GM19438 (cell line): ENCODE results near the gene SLC25A21.
"Not testable (repeated sequence)": the region's sequence is repeated elsewhere in the genome, so short reads cannot be mapped to it uniquely, and the experiment has no call there.

Experiments
- ATAC-seq: cut with Tn5 transposase; IDR thresholded peaks from one replicate; pipeline ENCODE4 v1.9.1; 2021; ENCODE audit warnings: low read depth; ENCODE audit not compliant: unreplicated experiment

SLC25A21 gene

DNA sequence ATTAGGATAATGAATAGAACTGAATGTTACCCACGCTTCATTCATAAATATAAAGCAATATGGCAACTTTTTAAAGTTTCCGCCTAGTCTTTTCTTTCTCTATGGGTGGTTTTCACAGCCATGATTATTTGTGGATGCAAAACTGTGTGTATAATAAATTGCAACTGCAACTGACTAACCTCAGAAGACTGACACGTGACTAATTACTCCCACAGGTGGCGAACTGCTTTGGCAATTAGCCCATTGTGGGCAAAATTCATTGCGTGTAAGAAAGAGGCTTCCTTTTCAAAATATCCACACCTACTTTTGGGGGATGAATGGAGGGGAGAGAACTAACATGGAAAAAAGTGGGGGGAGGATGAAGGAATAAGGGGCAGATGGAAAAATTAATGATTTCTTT, 79.0 kb downstream of the SLC25A21 start:
- no peak for ATAC-seq

DNA sequence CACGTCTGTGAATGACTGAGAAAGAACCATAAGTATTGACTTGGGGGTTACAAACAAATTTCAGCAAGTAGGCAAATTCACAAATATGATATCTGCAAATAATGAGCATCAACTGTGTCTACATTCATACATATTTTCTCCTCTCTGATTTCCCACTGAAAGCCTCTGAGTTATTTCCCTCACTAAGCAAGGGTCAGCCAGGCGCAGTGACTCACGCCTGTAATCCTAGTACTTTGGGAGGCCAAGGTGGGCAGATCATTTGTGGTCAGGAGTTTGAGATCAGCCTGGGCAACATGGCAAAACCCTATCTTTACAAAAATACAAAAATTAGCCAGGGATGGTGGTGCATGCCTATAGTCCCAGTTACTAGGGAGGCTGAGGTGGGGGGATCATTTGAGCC, 80.8 kb downstream of the SLC25A21 start:
- ATAC-seq: no peak

DNA sequence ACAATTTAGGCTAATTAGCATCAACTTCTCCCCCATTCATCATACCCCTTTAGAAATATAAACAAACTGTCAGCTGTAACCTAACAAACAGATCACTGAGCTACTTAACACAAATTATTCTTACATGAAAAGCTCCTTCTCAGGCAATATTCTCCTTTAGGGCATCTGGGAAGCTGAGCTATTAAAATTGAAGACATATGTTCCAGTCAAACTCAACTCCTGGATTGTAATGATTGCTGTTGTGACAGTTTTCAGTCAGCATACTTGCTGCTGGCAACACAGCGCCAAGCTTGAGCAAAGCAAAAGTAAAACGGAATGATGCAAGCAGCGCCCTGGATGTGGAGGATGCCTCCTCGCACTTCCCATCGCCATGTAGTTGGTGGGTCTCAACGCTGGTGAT, 82.4 kb downstream of the SLC25A21 start:
- no peak for ATAC-seq

DNA sequence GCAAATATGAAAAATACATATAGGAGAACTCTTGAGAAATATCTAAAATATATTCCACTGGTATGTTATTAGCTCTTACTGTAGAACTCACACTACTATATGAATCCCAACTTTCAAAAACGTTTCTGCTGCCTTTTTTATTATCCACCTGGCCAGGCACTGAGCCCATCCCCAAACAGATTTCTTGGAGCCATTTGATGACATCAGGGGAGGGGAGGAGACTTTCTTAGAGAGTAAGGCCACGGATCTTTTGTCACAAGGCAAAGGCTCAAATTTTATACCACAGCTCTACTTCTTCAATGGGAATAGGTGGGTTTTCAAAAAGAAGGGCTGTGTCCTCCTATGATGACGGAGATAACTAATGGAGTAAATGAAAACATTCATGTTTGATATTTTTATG, 83.0 kb downstream of the SLC25A21 start:
- no peak for ATAC-seq

DNA sequence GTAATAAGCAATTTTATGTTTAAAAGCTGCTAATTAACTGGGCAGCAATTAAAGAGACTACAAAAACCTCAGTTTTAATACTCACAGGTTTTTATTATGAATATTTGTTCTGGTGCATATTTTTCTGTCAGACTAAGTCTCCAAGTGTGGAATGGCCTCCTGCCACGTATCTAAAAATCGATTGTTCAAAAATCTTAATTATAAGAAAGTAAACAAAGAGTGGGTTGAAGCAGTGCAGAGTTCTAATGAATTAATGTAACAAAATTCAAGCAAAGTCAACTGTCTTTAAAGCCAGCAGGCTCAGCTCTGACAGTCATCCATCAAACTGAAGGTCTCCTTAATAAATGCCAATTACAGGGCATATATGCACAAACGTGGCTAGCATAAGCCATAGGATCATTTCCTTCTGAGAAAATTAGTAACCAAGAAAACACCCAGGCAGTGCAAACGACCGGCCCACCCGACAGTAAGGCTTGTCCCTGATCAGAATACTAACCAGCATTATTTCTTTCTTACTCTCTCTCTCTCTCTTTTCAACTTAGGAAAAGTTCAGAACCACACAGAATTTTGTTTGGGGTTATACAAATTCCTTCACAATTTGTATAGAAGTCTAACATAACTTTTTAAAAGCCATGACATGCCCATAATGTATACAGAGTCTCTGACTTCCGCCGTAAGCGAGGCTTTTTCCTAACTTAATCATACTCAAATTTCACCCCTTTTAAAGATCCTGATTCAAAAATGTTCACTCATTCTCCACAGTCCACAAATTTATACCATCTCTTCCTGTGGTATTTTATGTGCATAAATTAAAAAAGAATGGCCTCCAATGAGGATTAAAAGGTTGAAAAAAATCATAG, 83.8 kb downstream of the SLC25A21 start:
- ATAC-seq: no peak

DNA sequence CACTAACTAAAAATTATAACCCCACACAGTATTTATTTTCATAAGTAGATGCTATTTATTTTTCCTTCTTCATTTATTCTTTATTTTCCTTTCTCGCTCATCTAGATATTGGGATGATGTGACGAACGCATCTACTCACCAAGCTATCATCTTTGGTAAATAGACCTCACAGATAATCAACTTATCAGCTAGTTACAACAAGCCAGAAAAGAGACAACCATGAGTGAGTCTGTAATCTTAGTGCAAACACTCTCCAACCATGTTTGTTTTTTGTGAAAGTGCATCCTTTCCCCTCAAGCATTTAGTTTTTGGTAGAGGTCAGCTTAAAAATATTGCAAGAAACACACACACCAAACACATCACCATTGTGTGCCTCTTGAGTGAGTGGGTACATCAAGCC, 84.9 kb downstream of the SLC25A21 start:
- ATAC-seq: no peak

DNA sequence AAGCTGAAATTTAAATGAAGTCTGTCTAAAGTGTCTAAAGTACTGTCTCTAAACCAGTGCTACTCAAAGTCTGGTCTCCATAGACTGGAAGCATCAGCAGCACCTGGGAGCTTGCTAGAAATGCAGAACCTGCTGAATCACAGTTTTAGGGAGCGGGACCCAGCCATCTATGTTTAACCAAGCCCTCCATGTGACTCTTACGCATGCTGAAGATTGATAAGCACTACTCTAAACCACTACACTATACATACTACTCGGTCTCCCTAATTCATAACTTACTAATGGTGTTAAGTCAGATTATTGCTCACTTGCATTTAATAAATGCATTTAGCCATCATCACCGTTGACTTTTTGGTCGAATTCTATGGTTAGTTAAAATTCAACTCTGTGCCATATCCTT, 88.8 kb downstream of the SLC25A21 start:
- ATAC-seq: no peak

DNA sequence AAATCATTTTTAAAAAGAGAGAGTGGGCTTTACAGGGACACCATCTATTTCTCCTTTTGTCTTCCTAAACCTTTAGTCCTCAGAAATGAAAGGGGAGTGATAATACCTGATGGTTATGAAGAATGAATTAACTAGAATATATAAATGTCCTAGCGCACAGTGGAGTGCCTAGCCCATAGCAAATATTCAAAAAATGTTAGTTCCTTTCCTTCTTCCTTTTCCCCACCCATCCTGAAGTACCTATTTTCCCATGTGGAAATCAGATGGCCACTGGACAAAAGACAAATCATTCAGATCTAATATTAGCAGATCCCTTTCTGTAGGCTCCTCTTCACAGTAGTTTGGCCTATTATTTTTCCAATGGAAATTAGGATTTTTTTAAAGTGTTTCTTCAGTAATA, 90.0 kb downstream of the SLC25A21 start:
- ATAC-seq: no peak

DNA sequence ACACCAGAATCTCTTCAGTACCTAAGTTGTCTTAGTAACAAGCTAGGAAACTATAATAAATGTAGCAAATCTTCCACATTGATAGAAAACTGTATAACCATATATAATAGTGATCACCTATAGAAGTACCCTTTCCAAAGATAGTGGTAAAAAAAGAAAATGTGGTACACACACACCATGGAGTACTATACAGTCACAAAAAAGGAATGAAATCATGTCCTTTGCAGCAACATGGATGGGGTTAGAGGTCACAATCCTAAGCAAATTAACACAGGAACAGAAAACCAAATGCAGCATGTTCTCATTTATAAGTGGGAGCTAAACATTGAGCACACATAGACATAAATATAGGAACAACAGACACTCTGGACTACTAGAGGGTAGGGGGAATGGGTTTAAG, 90.5 kb downstream of the SLC25A21 start:
- no peak for ATAC-seq

DNA sequence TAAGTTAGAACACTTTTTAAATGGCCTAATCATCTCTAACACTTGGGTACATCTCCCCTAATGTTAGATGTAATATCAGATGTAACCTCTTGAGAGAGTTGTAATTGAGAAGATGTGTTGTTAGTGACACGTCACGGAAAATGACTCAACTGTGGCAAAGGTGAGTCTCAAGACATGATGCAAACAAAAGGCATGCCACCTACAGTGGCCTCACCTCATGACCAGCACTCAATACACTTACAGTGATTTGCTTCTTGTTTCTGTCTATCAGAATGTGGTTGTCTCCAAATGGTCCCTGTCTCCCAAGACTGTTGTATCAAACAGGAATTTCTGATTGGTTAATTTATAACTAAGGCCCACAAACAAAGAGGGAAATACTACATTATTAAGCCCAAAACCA, 91.2 kb downstream of the SLC25A21 start:
- no peak for ATAC-seq

DNA sequence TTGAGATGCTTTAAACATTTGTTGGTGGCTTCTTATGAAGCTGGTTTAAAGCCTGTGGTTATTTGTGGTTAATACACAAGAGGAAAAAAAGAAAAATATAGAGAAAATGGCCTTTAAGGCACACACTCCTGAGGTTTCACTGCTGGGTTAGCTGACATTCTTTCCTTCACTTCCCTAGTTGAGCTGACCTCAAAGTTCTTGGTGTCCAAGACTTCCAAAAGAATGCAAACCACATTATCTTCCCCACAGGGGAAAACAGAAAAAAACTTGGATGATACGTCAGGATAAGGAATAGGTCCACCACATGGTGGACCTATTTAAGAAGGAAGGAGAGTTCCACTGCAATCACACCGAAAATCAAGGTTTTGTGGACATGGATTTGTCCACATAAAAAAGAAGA, 94.3 kb downstream of the SLC25A21 start:
- no peak for ATAC-seq

DNA sequence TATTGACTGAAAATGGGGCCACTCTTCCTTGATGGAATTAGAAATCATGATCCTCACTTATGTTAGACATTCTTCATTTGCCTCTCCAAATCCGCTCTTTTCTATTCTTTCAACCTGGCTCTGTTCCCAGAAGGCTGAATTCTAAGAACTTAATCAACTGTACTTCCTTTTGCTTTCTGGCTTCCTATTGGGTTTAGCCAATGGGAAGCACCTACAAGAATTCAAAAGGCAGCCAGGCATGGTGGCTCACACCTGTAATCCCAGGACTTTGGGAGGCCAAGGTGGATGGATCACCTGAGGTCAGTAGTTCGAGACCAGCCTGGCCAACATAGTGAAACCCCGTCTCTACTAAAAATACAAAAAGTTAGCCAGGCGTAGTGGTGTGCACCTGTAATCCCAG, 98.1 kb downstream of the SLC25A21 start:
- ATAC-seq: not testable (repeated sequence)

DNA sequence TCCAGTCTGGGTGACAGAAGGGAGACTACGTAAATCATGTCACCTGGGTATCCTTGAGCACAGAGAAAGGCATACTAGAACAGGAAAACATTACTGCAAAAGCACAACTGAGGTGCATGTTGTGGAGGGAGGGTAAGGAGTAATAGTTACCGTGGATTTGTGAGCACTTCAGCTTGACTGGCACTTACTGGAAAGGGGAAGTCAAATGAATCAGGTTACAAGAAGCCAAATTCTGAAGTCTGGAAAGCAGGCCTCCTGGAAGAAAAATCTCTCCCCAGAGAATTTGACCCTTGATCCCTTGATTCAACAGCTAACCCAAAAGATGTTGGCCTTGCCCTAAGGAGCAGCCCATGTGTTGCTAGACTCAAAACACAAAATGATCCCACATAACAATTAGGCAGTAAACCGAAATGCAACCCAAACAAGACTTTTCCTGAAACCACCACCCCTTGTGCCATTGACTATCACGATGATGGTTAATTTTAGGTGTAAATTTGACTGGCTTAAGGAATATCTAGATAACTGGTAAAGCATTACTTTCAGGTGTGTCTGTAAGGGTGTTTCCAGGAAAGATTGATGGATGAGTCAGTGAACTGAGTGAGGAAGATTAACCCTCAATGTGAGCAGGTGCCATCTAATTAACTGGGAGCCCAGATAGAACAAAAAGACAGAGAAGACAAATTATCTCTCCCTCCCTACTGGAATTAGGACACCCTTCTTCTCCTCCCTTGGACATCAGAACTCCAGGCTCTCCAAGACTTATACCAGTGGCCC, 108.8 kb downstream of the SLC25A21 start:
- ATAC-seq: no peak

DNA sequence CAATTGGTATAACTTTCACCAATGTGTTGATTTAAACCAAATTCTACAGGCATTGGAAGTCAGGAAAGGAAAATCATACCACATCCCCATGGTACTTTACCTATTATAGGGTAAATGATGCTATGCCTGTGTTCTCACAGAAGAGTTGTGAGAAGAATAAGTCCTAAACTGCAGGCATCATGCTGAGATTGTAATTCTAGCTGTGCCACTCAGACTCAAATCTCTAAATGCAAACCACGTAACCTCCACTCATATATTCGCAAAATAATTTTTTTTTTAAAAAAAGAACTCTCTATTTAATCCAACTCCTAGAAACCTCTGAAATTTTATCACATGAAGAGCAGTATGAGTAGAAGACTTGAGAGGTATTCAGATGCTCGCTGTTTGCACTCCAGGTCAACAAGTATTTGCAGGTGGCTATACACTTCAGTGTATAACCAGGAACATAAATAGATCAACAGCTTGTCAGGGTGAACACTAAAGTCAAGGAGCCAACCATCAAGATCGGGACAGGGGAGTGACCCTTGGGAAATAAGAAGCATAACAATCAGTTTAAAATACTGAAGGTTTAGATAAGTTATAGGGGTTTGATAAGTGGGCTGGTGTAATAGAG, 110.1 kb downstream of the SLC25A21 start:
- ATAC-seq: no peak

DNA sequence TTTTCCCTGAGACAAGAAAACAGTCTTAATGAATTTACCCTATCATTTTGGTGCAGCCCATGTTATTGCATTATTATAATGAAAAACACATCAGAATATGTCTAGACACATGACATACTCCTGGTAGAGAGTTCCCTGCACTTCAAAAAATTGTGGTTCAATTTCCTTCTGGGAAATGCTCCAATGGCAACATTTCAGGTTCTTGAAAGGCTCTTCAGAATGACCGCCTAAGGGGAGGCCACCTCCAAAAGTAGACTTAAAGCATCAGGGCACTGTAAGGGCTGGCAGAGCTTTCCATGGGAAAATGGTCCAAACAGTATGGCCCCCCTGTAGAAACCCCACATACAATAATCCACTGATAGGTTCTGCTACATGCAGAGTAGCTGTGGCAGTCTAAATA, 110.7 kb downstream of the SLC25A21 start:
- ATAC-seq: no peak

DNA sequence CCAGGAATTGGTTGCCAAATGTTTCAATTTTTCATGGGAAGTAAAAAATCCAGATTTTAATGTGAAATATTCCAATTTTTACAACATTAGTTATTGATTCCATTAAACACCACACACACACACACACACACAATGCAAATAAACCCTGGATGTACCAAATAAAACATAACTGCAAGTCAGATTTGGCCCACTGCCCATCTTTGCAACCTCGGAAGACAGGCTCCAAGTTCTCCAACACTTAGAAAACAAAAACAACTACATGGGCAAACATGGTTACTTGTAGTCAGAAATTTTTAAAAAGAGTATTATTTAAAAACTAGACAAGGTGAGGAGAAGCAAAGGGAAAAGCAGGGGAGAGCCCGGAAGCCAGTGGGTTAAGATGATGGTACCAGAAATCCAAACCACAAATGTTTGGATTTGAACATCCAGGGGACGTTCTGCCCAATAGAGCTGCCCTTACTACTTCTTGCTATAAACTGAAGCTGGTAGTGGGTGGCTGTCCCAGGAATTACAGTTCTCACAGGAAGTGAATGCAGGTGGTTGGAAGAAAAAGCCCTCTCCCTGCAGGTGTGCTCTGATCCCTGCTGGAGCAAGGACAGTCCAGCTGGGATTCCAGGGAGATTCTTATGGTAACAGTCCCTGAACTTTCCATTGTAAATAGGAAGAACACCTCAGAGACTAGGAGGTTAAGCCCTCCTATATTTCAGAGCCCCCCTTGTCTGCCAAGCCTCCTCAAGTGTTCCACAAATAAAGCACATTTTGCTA, 111.7 kb downstream of the SLC25A21 start:
- ATAC-seq: no peak

DNA sequence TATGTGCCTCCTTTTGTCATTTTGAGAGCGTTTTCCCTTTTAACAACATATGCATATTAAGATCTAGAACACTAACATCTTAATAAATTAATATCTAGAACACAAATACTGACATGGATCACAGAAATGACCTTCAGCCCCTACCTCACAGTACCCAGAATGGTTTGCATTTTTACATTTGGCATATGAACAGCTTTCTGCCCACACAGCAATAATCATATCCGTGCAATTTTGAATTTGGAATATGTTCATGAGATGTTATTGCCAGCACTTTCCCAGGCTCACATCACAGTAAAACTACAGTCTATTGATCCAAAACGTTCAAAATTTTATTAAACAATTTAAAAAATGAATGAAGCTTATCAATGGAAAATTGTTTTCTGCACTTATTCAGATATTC, 114.6 kb downstream of the SLC25A21 start:
- ATAC-seq: no peak

DNA sequence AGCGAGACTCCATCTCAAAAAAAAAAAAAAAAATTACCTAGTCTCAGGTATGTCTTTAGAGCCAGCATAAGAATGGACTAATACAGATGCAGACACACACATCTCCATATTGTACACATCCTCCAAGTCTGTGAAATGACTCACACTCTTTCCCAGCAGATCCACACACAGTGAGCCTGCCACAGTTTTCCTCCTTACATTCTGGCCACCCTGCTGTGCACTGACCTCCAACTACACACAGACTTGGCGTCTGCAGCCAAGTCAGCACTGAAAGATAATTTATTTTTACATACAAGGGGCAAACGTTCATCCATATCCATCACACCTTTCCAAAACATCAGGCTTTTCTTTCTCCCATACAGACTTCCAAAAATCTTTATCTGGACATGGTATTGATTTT, 115.9 kb downstream of the SLC25A21 start:
- no peak for ATAC-seq

DNA sequence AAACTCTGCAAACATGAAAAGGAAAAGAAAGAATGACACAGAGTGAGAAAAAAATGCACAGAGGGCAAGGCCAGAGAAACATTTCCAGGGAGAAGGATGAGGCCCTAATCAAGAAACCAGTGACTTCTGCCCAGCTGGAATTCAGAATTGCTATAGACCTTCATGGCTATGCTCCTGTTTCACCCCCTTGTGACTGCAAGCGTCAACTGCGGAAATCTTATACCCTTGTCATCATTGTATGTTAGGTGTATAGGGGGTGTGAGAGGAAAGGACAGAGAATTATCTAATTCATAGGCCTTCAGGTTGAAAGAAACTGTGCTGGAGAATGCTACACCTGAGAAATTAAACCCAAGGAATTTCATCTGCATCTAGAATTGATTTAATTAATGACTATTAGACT, 117.5 kb downstream of the SLC25A21 start:
- no peak for ATAC-seq

DNA sequence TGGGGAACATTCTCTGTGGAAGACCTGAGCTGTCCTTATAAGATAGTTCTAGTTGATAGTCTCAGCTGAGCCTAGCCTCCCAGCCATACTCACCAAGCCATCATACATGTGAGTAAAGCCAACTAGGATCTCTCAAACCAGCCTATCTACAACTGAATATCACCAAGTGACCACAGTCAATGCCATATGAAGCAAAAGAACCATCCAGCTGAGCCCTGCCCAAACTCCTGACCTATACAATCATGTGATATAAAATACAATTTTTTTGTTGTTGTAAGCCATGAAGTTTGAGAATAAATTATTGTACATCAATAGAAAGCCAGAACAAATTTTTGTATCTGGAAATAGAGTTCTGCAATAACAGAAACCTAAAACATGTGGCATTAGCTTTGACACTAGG, 118.3 kb downstream of the SLC25A21 start:
- ATAC-seq: no peak

DNA sequence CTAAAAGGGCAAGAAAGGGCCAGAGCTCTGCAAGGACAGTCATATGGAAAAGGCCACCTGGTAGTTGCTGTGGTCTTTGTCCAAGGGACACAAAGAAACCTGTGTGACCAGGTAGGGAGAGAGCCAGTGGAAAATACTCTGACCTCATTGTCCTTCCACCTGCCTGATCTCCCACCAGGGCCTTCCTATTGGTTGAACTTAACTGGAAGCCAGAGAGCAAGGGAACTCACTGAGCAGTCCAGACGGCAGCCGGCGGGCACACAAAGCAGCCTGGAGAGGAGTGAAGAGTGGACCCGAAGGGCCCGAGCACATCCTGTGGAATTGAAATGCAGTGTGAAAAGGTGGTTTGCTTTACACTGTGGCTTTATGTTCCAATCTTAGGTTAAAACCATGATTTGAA, 120.7 kb downstream of the SLC25A21 start:
- no peak for ATAC-seq
